Pancreas (tissue), 10 donors: Measurements from ENCODE around the gene ROR2. TPM values are rescaled to one million over a fixed set of nuclear protein-coding genes. Genes with fewer than 3 reads are reported as not detected.

Experiments used
- ATAC-seq, 4 donors: fragments of 200-7000 bp; cut with Tn5 transposase; one replicate each; pipeline versions ENCODE4 v1.8.0 to v1.9.1; 2020; ENCODE audit warnings: mild to moderate bottlenecking in 4 of 4, moderate library complexity in 4 of 4
- DNase-seq, 6 donors: peaks; one replicate each; pipeline ENCODE4 v3.0.0-alpha.2; 2020
- FAIRE-seq: peaks from 2 replicates; lab custom pipeline; 2012; peaks lifted over from hg19 to GRCh38; lab: Jason Lieb, UNC
- H3K27ac ChIP-seq, 4 donors: fragments of 200-600 bp; sonication (generic); 1 replicate in 3 of 4; 2 replicates in 1 of 4; pipeline versions ENCODE4 v1.5.0 to v1.8.0; 2020
- H3K27me3 ChIP-seq, 4 donors: fragments of 200-600 bp; one replicate each; pipeline ENCODE4 v1.8.0; 2021
- H3K36me3 ChIP-seq, 3 donors: fragments of 200-600 bp; sonication (generic) in 1 of 3; one replicate each; pipeline versions ENCODE4 v1.5.0 to v1.8.0; 2020 to 2021
- H3K4me1 ChIP-seq, 3 donors: fragments of 200-600 bp; one replicate each; pipeline ENCODE4 v1.8.0; 2021
- H3K4me3 ChIP-seq, 4 donors: fragments of 200-600 bp; sonication (generic) in 2 of 4; one replicate each; pipeline versions ENCODE4 v1.5.0 to v1.8.0; 2020 to 2021
- H3K9me3 ChIP-seq, 4 donors: fragments of 200-600 bp; one replicate each; pipeline ENCODE4 v1.8.0; 2021
- CTCF ChIP-seq, 4 donors: fragments of 200-600 bp; sonication (generic) in 3 of 4; IDR thresholded peaks; one replicate each; pipeline versions ENCODE4 v1.5.0 to v1.8.0; 2021; ENCODE audit warnings: antibody characterized with exemption in 4 of 4
- WGBS, 2 donors: extraction: QIAGEN DNeasy Blood & Tissue Kit; methylation state at CpG; one replicate each; pipeline ENCODE4 v1.1.7; 2013; 5-methylcytosine and 5-hydroxymethylcytosine counted together
- intact Hi-C, 3 donors: fragments of 100-400 bp; cut with DNase I; formaldehyde crosslinking; loops; one replicate each; pipeline versions ENCODE4 v1.11.1 to v1.14.2; 2022
- polyA plus RNA-seq, 2 donors: library from polyadenylated mRNA; stranded (reverse); fragments of 200-250 nt; gene quantifications; one replicate each; pipeline ENCODE4 v1.2.3, GENCODE V29; 2013
- total RNA-seq, 6 donors: library from RNA; stranded (reverse); fragmentation: NEBNext Ultra II Directional in 4 of 6; extraction: Animal tissue kit (Norgen Biotek cat#: 25700) in 4 of 6; gene quantifications; one replicate each; pipeline versions ENCODE4 v1.2.1 to v1.2.4, GENCODE V29; 2021 to 2023
- donor health status: healthy with polysubstance abuse.
- donor health status: DM: no; HTN: no; CAD: no; lungs with moderate emphysema.
- donor health status: DM: no; HTN: no; CAD: no.
- donor health status: control.
- donor health status: control.
- donor health status: Bipolar disorder and iron deficiency.
- donor health status: DM: yes; HTN: yes; CAD: no.
- donor health status: DM: no; HTN: no; CAD: no.
- donor health status: DM: no; HTN: no; CAD: no.
- donor health status: DM: yes; HTN: yes; CAD: no.

The ROR2 gene
- total and polyA plus RNA-seq, 8 donors: 0.67 to 6.3 (median 1.2) TPM

- TF ChIP-seq CTCF (IDR thresholded peaks at IDR 0.05): no peak
- DNase-seq: no peak
- Histone ChIP-seq H3K9me3 (no peaks in the 10 kb centered on the region), H3K4me1 (peaks cover 11 to 34% (median 33%) of the 10 kb centered on the region in 3 donors), H3K4me3 (no peak overlapping the region), H3K27me3 (no peaks in the 10 kb centered on the region), H3K27ac (no peak overlapping the region), H3K36me3 (no peaks in the 10 kb centered on the region)
- no peak for FAIRE-seq
- no peak for ATAC-seq
- intact Hi-C loops: no loop called here
- 95 to 99% methylated on average over 10 of the region's 10 CpGs for WGBS, 2 donors
Measured at GRCh38 chr9:91904588-91905236, 45.3 kb downstream of the ROR2 start.

GRCh38 chr9:91903126-91903911 lies 46.7 kb downstream of the ROR2 start:
- intact Hi-C loops: no loop called here
- no peak for TF ChIP-seq CTCF (IDR thresholded peaks at IDR 0.05)
- WGBS, 2 donors: 78 to 84% methylated on average over 12 of the region's 12 CpGs
- no peaks in the 10 kb centered on the region for H3K27me3 ChIP-seq
- H3K4me1 ChIP-seq: peaks cover 23 to 45% (median 43%) of the 10 kb centered on the region in 3 donors
- H3K9me3 ChIP-seq: no peaks in the 10 kb centered on the region
- H3K36me3 ChIP-seq: no peaks in the 10 kb centered on the region
- peak in 1 of 6 donors; percentile 35 for DNase-seq
- ATAC-seq: no peak
- no peak for FAIRE-seq
- H3K27ac ChIP-seq: no peak overlapping the region
- no peak overlapping the region for H3K4me3 ChIP-seq

DNA sequence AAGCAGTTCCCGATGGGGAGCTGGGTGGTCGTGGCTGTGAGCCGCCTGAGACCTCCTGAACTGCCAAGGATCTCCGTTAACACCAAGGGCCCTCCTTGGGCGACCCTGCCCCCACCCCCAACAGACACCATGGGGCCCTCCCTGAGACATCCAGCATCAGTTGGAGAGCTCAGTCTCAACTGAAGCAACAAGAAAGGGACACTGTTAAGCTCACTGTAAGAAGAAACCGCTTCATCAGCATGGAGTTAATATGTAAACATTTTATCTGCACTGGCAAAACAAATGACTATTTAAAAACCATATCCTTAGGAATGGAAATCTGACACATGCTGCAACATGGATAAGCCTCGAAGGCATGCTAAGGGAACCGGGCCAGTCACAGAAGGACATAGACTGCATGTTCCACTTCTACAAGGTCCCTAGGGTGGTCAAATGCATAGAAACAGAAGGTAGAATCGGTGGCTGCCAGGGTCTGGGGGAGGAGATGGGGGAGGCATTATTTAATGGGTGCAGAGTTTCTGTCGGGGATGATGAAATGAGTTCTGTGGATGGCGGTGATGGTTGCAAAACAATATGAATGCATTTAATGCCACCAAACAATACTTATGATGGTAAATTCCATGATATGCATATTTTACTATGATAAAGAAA lies 47.4 kb downstream of the ROR2 start:
- Histone ChIP-seq H3K27ac (peak overlapping the region in 2 of 4 donors; percentile 37 to 52), H3K36me3 (no peaks in the 10 kb centered on the region), H3K9me3 (no peaks in the 10 kb centered on the region), H3K4me3 (no peak overlapping the region), H3K27me3 (no peaks in the 10 kb centered on the region), H3K4me1 (peaks cover 24 to 51% (median 49%) of the 10 kb centered on the region in 3 donors)
- DNase-seq (no peak), ATAC-seq (peak; percentile 35 to 70 (median 53)), FAIRE-seq (no peak)
- 28 to 37% methylated on average over 11 of the region's 11 CpGs for WGBS, 2 donors
- TF ChIP-seq CTCF (IDR thresholded peaks at IDR 0.05): no peak
- intact Hi-C loops: no loop called here

- Histone ChIP-seq H3K36me3 (no peaks in the 10 kb centered on the region), H3K27ac (peak overlapping the region in 1 of 4 donors; percentile 3), H3K4me3 (no peak overlapping the region), H3K4me1 (peaks cover 37 to 65% (median 56%) of the 10 kb centered on the region in 3 donors), H3K27me3 (no peaks in the 10 kb centered on the region), H3K9me3 (no peaks in the 10 kb centered on the region)
- DNase-seq (no peak), FAIRE-seq (no peak), ATAC-seq (no peak)
- intact Hi-C loops: no loop called here
- 32 to 40% methylated on average over 3 of the region's 3 CpGs for WGBS, 2 donors
- no peak for TF ChIP-seq CTCF (IDR thresholded peaks at IDR 0.05)
Measured at GRCh38 chr9:91900797-91901177, 49.2 kb downstream of the ROR2 start.
